ENCODE results near the gene XRCC3.

The XRCC3 gene

DNA sequence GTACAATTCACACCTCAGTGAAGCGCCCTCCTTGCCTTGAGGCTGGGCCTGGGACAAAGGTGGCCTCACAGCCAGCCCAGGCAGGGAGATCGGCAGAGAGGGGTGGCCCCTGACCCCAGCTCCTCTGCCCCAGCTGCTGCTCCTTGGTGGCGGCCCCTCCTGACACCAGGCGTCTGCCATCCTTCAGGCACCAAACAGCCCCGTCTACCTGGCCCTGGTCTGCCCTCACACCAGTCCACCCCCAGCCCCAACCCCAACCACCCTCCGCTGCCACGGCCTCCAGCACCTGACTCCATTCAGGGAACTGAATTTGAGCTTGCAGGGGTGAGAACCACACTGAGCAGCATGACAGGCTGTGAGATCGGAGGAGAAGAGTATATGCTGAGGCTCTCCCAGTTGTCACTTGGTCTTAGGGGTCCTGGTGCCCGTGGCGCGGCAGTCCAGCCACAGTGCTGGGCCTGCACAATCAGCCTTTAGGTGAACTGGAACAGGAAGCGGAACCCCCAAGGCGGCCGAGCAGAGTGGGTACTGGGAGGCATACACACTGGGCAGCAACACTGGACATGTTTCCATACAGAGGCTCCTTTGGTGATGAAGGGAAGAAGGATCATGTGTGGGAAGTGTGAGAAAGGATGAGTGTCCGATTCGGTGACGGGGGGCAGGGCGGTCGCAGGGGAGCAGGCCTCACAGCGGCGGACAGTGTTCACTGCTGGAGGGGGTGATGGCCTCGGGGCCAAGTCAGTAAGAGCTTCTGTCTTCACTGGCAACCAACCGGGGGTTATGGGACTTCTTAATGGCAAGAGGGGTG, 19.0 kb upstream of the XRCC3 start:
- H3K4me3 ChIP-seq (ENCODE audit: low read depth in 1 of 2, low read length in 1 of 2): no peak overlapping the region
- H3K36me3 ChIP-seq: peaks cover 47% of the 10 kb centered on the region
- no peaks in the 10 kb centered on the region for H3K27me3 ChIP-seq
- TF ChIP-seq CTCF (IDR thresholded peaks at IDR 0.05): no peak
- H3K4me1 ChIP-seq (ENCODE audit: control insufficient read depth in 1 of 2, insufficient read depth in 1 of 2, low read depth in 1 of 2, low read length in 1 of 2): no peaks in the 10 kb centered on the region
- no peak overlapping the region for H3K27ac ChIP-seq
- H3K9me3 ChIP-seq: no peaks in the 10 kb centered on the region

GRCh38 chr14:103733651-103734050, 18.4 kb upstream of the XRCC3 start:
- TF ChIP-seq CTCF (IDR thresholded peaks at IDR 0.05): no peak
- Histone ChIP-seq H3K36me3 (peaks cover 53% of the 10 kb centered on the region), H3K4me3 (ENCODE audit: low read depth in 1 of 2, low read length in 1 of 2) (no peak overlapping the region), H3K27me3 (no peaks in the 10 kb centered on the region), H3K27ac (no peak overlapping the region), H3K4me1 (ENCODE audit: control insufficient read depth in 1 of 2, insufficient read depth in 1 of 2, low read depth in 1 of 2, low read length in 1 of 2) (no peaks in the 10 kb centered on the region), H3K9me3 (no peaks in the 10 kb centered on the region)

DNA sequence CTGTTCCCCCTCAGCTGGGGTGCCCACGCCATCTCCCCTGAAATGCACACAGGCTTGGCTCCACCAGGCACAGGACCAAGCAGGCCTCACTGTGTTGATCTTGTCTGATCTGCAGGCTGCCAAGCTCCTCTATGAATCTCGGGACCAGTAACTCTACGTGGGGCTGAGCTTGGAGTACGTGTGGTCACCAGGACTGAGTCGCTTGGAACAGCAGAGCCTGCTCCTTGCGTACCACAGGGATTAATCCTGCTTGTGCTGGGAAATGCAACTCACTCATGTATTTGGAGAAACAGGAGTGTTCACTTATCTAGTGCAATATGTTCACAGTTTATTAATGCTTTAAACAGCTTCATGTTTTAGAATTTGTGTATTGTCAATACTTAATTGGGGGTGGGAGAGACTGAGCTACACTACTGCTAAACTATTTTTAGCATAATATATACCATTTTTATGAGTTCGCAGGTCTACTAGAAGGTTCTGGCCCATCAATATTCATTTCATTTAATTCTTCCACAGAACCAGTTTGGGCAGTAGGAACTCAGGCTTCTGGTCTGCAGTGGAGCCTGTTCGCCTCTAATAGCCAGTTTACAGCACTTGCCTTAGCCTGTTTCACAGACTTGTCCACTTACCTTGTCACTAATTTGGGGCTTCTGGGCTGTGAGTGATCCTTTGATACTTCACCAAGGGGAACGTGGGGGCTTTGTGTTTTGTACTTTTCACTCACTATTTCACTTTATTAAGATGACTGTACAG, 17.8 kb upstream of the XRCC3 start:
- H3K27ac ChIP-seq: no peak overlapping the region
- no peak for TF ChIP-seq CTCF (IDR thresholded peaks at IDR 0.05)
- H3K36me3 ChIP-seq: peaks cover 59% of the 10 kb centered on the region
- H3K27me3 ChIP-seq: no peaks in the 10 kb centered on the region
- no peaks in the 10 kb centered on the region for H3K4me1 ChIP-seq (ENCODE audit: control insufficient read depth in 1 of 2, insufficient read depth in 1 of 2, low read depth in 1 of 2, low read length in 1 of 2)
- no peak overlapping the region for H3K4me3 ChIP-seq (ENCODE audit: low read depth in 1 of 2, low read length in 1 of 2)
- H3K9me3 ChIP-seq: no peaks in the 10 kb centered on the region

DNA sequence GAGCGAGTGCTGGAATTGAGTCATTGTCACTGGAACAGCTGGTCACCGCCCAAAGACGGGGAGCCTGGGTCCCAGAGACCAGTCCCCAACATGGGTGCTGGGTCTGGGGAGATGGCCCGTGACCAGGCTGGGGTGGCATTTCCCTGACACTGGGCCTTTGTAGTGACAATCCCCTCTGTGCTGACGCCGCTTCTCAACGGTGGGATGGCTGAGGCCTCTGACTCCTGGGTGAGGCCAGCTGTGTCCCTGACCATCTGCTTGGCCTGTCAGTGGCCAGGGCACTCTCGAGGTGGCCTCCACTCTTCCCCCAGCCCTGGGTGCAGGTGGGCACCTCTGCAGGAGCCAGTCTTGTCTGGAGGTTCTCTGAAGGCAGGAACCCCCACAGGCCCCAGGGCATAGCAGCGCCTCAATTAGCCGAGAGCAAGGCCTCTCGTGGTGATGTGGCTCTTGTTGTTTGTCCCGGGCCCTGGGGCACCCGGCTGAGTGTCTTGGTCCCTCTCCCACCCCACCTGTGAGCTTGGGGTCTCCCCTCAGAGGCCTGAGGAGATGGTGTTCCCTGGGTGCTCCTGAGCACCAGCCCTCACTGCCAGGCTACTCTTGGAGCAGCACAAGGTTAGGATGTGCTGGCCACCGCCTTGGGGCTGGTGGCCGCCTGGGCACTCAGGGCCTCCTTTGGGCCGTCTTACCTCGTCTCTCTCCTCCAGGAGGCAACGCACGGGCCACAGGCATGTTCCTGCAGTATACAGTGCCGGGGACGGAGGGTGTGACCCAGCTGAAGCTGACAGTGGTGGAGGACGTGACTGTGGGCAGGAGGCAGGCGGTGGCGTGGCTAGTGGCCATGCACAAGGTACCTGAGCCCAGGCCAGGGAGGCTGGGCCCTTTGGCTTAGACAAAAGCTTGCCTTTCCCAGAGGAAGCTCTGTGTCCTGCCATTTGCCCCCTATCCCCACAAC, 16.9 kb upstream of the XRCC3 start:
- TF ChIP-seq CTCF (IDR thresholded peaks at IDR 0.05): no peak
- no peaks in the 10 kb centered on the region for H3K4me1 ChIP-seq (ENCODE audit: control insufficient read depth in 1 of 2, insufficient read depth in 1 of 2, low read depth in 1 of 2, low read length in 1 of 2)
- no peak overlapping the region for H3K4me3 ChIP-seq (ENCODE audit: low read depth in 1 of 2, low read length in 1 of 2)
- H3K9me3 ChIP-seq: no peaks in the 10 kb centered on the region
- H3K27ac ChIP-seq: no peak overlapping the region
- H3K36me3 ChIP-seq: peaks cover 66% of the 10 kb centered on the region
- no peaks in the 10 kb centered on the region for H3K27me3 ChIP-seq

DNA sequence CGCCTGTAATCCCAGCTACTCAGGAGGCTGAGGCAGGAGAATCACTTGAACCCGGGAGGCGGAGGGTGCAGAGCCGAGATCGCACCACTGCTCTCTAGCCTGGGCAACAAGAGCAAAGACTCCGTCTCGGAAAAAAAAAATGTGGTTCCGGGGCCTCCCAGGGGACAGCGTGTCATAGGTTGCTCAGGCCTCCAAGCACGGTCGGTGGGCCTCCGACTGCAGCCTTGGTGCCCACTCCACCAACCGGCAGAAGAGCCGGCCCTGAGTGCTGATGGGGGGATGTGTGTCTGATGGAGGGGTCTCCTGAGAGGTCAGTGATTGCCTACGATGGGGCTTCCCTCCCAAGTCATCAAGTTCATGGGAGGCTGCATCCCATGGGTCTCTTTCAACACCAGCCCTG, 16.2 kb upstream of the XRCC3 start:
- Histone ChIP-seq H3K4me1 (ENCODE audit: control insufficient read depth in 1 of 2, insufficient read depth in 1 of 2, low read depth in 1 of 2, low read length in 1 of 2) (no peaks in the 10 kb centered on the region), H3K9me3 (no peaks in the 10 kb centered on the region), H3K4me3 (ENCODE audit: low read depth in 1 of 2, low read length in 1 of 2) (no peak overlapping the region), H3K36me3 (peaks cover 67% of the 10 kb centered on the region), H3K27me3 (no peaks in the 10 kb centered on the region), H3K27ac (no peak overlapping the region)
- no peak for TF ChIP-seq CTCF (IDR thresholded peaks at IDR 0.05)

Data from neutrophil (primary cell).